Fibroblast of mammary gland (primary cell): Measurements from ENCODE around the gene KIF25.

Source experiments
- DNase-seq: peaks from one replicate; pipeline ENCODE4 v3.0.0-alpha.2; 2010; ENCODE audit warnings: low read depth
- H3K4me3 ChIP-seq: 2 replicates; pipeline ENCODE4 v1.5.1; 2011; ENCODE audit warnings: low read depth, mild to moderate bottlenecking, low read length, moderate library complexity; ENCODE audit not compliant: control insufficient read depth
- TF ChIP-seq, protein P1 (sequence below): conservative IDR thresholded peaks from 2 replicates; pipeline ENCODE4 v1.5.1; 2011; ENCODE audit warnings: low read depth, low read length, inconsistent platforms; ENCODE audit not compliant: control insufficient read depth, insufficient read depth

KIF25 gene

DNA sequence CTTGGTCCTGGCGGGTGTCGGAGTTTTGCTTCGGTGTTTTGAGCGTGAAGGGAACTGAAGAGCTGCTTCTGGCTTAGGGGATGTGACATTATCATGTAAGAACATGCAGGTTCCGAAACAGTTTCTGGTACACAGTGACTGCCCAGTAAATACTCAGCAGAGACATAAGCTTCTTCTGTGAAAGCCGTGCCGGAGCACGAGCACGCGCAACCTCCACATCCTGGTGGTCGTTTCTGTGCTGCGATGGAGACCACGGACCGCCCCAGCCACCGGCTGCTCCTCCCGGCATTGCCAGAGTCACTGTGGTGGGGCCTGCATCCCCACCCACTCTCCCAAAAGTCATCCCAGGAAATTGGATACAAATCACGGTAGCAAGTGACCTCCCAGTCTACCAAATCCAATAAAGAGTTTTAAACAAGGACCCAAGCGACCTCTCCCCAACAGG is 18.7 kb downstream of the KIF25 start:
- TF ChIP-seq, protein P1, sequence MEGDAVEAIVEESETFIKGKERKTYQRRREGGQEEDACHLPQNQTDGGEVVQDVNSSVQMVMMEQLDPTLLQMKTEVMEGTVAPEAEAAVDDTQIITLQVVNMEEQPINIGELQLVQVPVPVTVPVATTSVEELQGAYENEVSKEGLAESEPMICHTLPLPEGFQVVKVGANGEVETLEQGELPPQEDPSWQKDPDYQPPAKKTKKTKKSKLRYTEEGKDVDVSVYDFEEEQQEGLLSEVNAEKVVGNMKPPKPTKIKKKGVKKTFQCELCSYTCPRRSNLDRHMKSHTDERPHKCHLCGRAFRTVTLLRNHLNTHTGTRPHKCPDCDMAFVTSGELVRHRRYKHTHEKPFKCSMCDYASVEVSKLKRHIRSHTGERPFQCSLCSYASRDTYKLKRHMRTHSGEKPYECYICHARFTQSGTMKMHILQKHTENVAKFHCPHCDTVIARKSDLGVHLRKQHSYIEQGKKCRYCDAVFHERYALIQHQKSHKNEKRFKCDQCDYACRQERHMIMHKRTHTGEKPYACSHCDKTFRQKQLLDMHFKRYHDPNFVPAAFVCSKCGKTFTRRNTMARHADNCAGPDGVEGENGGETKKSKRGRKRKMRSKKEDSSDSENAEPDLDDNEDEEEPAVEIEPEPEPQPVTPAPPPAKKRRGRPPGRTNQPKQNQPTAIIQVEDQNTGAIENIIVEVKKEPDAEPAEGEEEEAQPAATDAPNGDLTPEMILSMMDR: no peak
- no peak overlapping the region for H3K4me3 ChIP-seq
- no peak for DNase-seq

DNA sequence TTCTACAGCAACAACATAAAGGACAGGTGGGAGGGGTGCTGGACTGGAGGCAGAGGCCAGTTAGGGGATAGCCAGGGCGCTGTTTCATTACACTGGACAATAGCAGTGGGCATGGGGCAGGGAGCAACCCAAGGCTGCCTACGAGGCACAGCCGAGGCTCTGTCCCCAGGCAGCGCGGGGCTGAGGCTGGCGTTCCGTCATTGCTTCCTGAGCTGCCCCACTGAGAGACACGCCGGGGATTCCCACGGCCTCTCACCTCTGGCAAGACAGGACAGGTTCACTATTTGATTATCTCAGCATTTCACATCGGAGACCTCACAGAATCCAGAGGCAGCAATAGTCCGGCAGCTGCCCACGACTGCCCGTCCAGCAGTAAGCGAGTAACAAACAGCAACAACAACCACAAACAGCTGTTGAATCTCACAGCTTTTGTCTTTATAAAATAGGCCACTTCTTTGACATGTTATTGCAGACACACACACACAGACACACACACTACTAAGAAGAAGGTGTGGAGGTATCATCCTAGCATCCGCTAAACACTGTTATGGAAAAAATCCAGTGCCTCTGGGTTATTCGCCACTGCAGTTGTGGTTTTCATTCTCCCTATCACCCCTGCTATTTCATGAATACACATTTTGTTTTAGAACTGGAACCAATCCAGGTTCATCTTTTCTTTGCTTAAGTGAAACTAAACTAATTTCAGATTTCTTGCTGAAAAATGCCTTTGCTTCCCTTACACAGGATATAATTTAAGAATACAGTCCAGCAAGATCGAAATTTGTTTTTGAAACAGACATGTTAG is 19.5 kb downstream of the KIF25 start:
- TF ChIP-seq, protein P1: no peak
- no peak for DNase-seq
- no peak overlapping the region for H3K4me3 ChIP-seq

DNA sequence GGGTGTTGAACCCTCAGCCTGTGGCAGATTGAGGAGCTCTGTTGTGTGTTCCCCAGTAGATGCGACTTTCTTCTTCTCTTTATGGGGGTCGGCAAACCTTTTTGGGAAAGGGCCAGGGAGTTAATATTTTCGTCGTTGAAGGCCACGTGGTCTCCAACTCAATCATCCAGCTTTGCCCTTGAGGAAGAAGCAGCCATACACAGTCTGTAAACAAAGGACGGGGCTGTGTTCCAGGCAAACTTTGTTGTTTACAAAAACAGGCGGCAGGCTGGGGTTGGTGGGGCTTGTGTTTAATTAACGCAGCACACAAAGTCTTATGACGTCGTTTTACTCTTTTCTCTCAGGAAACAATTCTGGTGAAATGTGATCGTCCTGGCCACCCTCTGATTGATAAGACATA is 20.2 kb downstream of the KIF25 start:
- TF ChIP-seq, protein P1: no peak
- no peak for DNase-seq
- no peak overlapping the region for H3K4me3 ChIP-seq

DNA sequence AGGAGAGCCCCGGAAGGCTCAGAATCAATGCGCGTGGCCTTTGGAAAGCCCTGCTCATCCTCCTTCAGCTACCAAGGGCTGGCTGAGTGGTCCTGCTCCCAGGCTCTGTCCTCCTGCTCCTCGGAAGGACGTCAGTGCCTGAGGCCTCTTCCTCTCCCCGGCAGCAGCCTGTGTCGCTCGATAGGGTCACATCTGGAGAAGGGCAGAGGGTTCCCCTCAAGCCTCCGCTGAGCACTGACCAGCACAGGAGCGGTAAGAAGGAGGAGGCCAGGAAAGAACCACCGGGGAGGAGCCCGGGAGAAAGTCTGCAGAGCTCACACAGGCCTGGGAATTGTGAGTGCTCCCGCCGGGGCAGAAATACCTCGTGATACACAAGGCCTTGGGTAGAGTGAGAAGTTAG is 21.2 kb downstream of the KIF25 start:
- TF ChIP-seq, protein P1: no peak
- no peak for DNase-seq
- no peak overlapping the region for H3K4me3 ChIP-seq

DNA sequence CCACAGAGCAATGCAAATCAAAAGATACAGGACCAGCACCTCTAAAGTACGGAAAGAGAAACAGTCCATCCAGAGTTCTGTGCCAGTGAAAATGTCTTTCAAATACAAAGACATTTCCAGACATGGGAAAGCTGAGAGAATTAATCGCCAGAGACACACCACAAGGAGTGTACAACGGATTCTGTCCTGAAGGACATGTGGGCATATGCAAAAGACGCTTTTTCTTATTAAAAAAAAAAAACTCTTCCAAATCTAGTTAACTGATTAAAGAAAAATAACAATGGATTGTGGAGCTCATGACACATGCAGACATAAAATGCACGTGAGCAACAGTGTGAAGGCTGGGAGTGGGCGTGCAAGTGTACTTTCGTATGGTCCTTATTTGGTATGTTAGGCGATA is 22.8 kb downstream of the KIF25 start:
- H3K4me3 ChIP-seq: no peak overlapping the region
- TF ChIP-seq, protein P1: no peak

DNA sequence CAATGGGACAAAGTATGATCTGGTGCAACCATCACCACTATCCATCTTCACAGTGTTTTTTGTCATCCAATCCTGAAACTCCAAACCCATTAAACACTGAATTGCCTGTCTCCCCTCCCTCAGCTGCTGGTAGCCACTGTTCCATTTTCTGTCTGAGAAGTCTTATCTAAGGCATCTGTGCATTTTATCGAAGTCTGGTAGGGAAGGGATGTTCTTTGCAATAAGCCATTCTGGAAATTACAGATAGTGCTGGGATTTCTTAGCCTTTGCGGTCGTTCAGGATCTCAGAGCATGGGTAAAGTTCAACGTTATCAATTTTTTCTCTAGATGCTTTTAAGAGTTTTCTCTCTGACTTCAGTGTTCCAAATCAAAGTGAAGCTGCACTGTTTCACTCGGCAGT is 24.1 kb downstream of the KIF25 start:
- no peak overlapping the region for H3K4me3 ChIP-seq
- no peak for DNase-seq
- TF ChIP-seq, protein P1: no peak

More for the DNA sequence above, 22.8 kb downstream of the KIF25 start:
- DNase-seq: no peak
